GM12878 (cell line): ENCODE measurements around the gene IGFALS. TPM values are rescaled to one million over a fixed set of nuclear protein-coding genes. Genes with fewer than 3 reads are reported as not detected.

Experiments
- ATAC-seq: fragments of 200-7000 bp; cut with Tn5 transposase; 3 replicates; pipeline ENCODE4 v1.9.1; 2020; ENCODE audit warnings: mild to moderate bottlenecking, moderate library complexity
- BruUV-seq: library from RNA; stranded (reverse); fragments of 400-500 nt; replicated peaks from 2 replicates; lab custom pipeline; 2021; lab: Mats Ljungman, UMichigan
- CTCF ChIA-PET: fragments of 300-600 bp; sonication (Branson Sonifier 250); formaldehyde crosslinking; extraction: SDS; loops from one replicate; lab custom pipeline; 2021; ENCODE audit warnings: inconsistent platforms; lab: Yijun Ruan, JAX
- POLR2A ChIA-PET: fragments of 350-600 bp; formaldehyde crosslinking; extraction: SDS; loops from one replicate; lab custom pipeline; 2021; ENCODE audit warnings: inconsistent platforms; lab: Charles Lee
- RAD21 ChIA-PET: fragments of 300-600 bp; sonication (Branson Sonifier 250); formaldehyde crosslinking; loops from one replicate; lab custom pipeline; 2023; ENCODE audit warnings: antibody characterized with exemption; ENCODE audit not compliant: unreplicated experiment; lab: Charles Lee
- SMC1A ChIA-PET: fragments of 300-600 bp; sonication (Branson Sonifier 250); formaldehyde crosslinking; loops from one replicate; lab custom pipeline; 2023; ENCODE audit not compliant: unreplicated experiment, uncharacterized antibody; lab: Charles Lee
- DNase-seq: peaks from one replicate; pipeline ENCODE4 v3.0.0-alpha.2; 2011; ENCODE audit warnings: low read depth, low spot score
- FAIRE-seq: peaks from 3 replicates; lab custom pipeline; 2011; peaks lifted over from hg19 to GRCh38; lab: Jason Lieb, UNC
- H2AFZ ChIP-seq: 2 replicates; pipeline ENCODE4 v1.6.0; 2011; ENCODE audit warnings: low read depth, low read length, control low read depth; ENCODE audit not compliant: control insufficient read depth
- H3K27ac ChIP-seq: 2 replicates; pipeline ENCODE4 v1.5.1; 2011; ENCODE audit warnings: control low read depth; ENCODE audit not compliant: control insufficient read depth, insufficient read depth
- H3K27me3 ChIP-seq, 2 experiments: replicated peaks in 1 of 2; 2 replicates each; pipeline versions ENCODE4 v1.6.0 to v1.6.1; 2011; ENCODE audit warnings: low read length in 1 of 2; ENCODE audit not compliant: control insufficient read depth in 2 of 2, insufficient read depth in 2 of 2
- H3K36me3 ChIP-seq, 2 experiments: 2 replicates each; pipeline ENCODE4 v1.5.1; 2011; ENCODE audit warnings: low read length in 1 of 2; ENCODE audit not compliant: control insufficient read depth in 2 of 2, insufficient read depth in 2 of 2
- H3K4me1 ChIP-seq: 2 replicates; pipeline ENCODE4 v1.6.1; 2011; ENCODE audit warnings: mild to moderate bottlenecking, low read length, moderate library complexity, mixed read lengths; ENCODE audit not compliant: control insufficient read depth, insufficient read depth
- H3K4me2 ChIP-seq: 2 replicates; pipeline ENCODE4 v1.6.0; 2011; ENCODE audit warnings: control low read depth; ENCODE audit not compliant: control insufficient read depth, insufficient read depth
- H3K4me3 ChIP-seq: fragments of 200-600 bp; sonication (generic); 2 replicates; pipeline ENCODE4 v1.5.1; 2016
- H3K79me2 ChIP-seq: 2 replicates; pipeline ENCODE4 v1.6.0; 2011; ENCODE audit warnings: low read length; ENCODE audit not compliant: control insufficient read depth, insufficient read depth
- H3K9ac ChIP-seq: 2 replicates; pipeline ENCODE4 v1.8.0; 2011; ENCODE audit warnings: low read length, control low read depth, mixed read lengths; ENCODE audit not compliant: control insufficient read depth, insufficient read depth
- H3K9me3 ChIP-seq: replicated peaks from 3 replicates; pipeline ENCODE4 v1.5.1; 2011; ENCODE audit warnings: mild to moderate bottlenecking, low read length; ENCODE audit not compliant: control insufficient read depth, insufficient read depth
- H4K20me1 ChIP-seq: 2 replicates; pipeline ENCODE4 v1.6.0; 2011; ENCODE audit not compliant: control insufficient read depth, insufficient read depth
- EP300 ChIP-seq, 2 experiments: fragments of 150-350 bp in 1 of 2; IDR thresholded peaks; 2 replicates each; pipeline ENCODE4 v1.6.1; 2011 to 2012; ENCODE audit warnings: low read depth in 2 of 2, low read length in 2 of 2, borderline replicate concordance in 1 of 2, improper control_type of control experiment in 1 of 2, inconsistent platforms in 1 of 2; ENCODE audit not compliant: control insufficient read depth in 1 of 2
- ETV6 ChIP-seq, 2 experiments: fragments of 450-650 bp in 1 of 2; IDR thresholded peaks in 1 of 2; conservative IDR thresholded peaks in 1 of 2; 2 replicates each; pipeline ENCODE4 v1.6.1; 2014; ENCODE audit warnings: antibody characterized with exemption in 1 of 2, borderline replicate concordance in 1 of 2, low read depth in 1 of 2, mild to moderate bottlenecking in 1 of 2, moderate library complexity in 1 of 2
- HDAC2 ChIP-seq: fragments of 200-600 bp; sonication (generic); IDR thresholded peaks from 2 replicates; pipeline ENCODE4 v1.6.1; 2017
- HDGF ChIP-seq: fragments of 450-650 bp; IDR thresholded peaks from 2 replicates; pipeline ENCODE4 v1.6.1; 2016; ENCODE audit warnings: antibody characterized with exemption
- IKZF1 ChIP-seq: fragments of 450-650 bp; conservative IDR thresholded peaks from 2 replicates; pipeline ENCODE4 v1.6.1; 2017; ENCODE audit warnings: antibody characterized with exemption, mild to moderate bottlenecking
- KAT2A ChIP-seq: conservative IDR thresholded peaks from 2 replicates; pipeline ENCODE4 v1.6.1; 2011; ENCODE audit warnings: low read depth, low read length; ENCODE audit not compliant: control insufficient read depth
- KLF5 ChIP-seq: fragments of 450-650 bp; IDR thresholded peaks from 2 replicates; pipeline ENCODE4 v1.6.1; 2014; ENCODE audit warnings: mild to moderate bottlenecking; ENCODE audit not compliant: partially characterized antibody
- MYB ChIP-seq: fragments of 150-350 bp; IDR thresholded peaks from 2 replicates; pipeline ENCODE4 v1.6.1; 2014; ENCODE audit warnings: mild to moderate bottlenecking, low read depth, low read length, borderline replicate concordance
- RFX5 ChIP-seq: IDR thresholded peaks from 2 replicates; pipeline ENCODE4 v1.6.1; 2011; ENCODE audit warnings: low read depth, low read length, improper control_type of control experiment
- RUNX3 ChIP-seq: IDR thresholded peaks from 2 replicates; pipeline ENCODE4 v1.6.1; 2012; ENCODE audit warnings: low read length, inconsistent platforms
- SIX5 ChIP-seq: IDR thresholded peaks from 2 replicates; pipeline ENCODE4 v1.6.1; 2011; ENCODE audit warnings: mild to moderate bottlenecking, low read depth, low read length, moderate library complexity; ENCODE audit not compliant: severe bottlenecking
- SMAD1 ChIP-seq: fragments of 450-650 bp; IDR thresholded peaks from 2 replicates; pipeline ENCODE4 v1.6.1; 2018; ENCODE audit warnings: mild to moderate bottlenecking, low read depth; ENCODE audit not compliant: partially characterized antibody
- SUZ12 ChIP-seq: fragments of 200-600 bp; sonication (generic); IDR thresholded peaks from one replicate; pipeline ENCODE4 v1.6.1; 2018; ENCODE audit warnings: antibody characterized with exemption, mild to moderate bottlenecking; ENCODE audit not compliant: unreplicated experiment
- TARDBP ChIP-seq: IDR thresholded peaks from 2 replicates; pipeline ENCODE4 v1.6.1; 2016; ENCODE audit warnings: borderline replicate concordance
- ZBED1 ChIP-seq: IDR thresholded peaks from 2 replicates; pipeline ENCODE4 v1.6.1; 2016; ENCODE audit warnings: borderline replicate concordance
- ZNF207 ChIP-seq: fragments of 450-650 bp; IDR thresholded peaks from 2 replicates; pipeline ENCODE4 v1.6.1; 2014; ENCODE audit warnings: antibody characterized with exemption, mild to moderate bottlenecking, borderline replicate concordance
- ZNF384 ChIP-seq: IDR thresholded peaks from 2 replicates; pipeline ENCODE4 v1.6.1; 2012; ENCODE audit warnings: low read depth, mild to moderate bottlenecking, low read length, improper control_type of control experiment, borderline replicate concordance
- WGBS: methylation state at CpG from one replicate; pipeline ENCODE4 v1.1.6; 2016; ENCODE audit warnings: low lambda C conversion rate; ENCODE audit not compliant: insufficient replicate concordance, insufficient coverage; ENCODE audit errors: missing lambda C conversion rate; 5-methylcytosine and 5-hydroxymethylcytosine counted together
- in situ Hi-C: fragments of 300-500 bp; cut with MboI; formaldehyde crosslinking; loops from 9 replicates; pipeline ENCODE4 v1.14.3; 2018; ENCODE audit warnings: mixed read lengths
- intact Hi-C: fragments of 100-400 bp; cut with micrococcal nuclease; formaldehyde crosslinking; loops from one replicate; pipeline ENCODE4 v1.14.2; 2022; ENCODE audit not compliant: unreplicated experiment
- polyA plus RNA-seq, 11 experiments: library from polyadenylated mRNA; depleted of rRNA in 4 of 11; unstranded in 6 of 11; stranded (reverse) in 5 of 11; fragments of >200 nt; fragmentation: Nextera tagmentation in 4 of 11; fragmentation: Illumina TruSeq in 1 of 11; extraction: Ambion mirVana in 4 of 11; extraction: Trizol in 1 of 11; gene quantifications; 1 replicate in 1 of 11; 2 replicates in 10 of 11; pipeline versions ENCODE4 v1.2.1 to v1.2.3, GENCODE V29; 2011 to 2016; ENCODE audit warnings: inconsistent platforms in 2 of 11, missing spikeins in 2 of 11, low read depth in 1 of 11
- total RNA-seq, 4 experiments: library from RNA; depleted of rRNA in 3 of 4; stranded (reverse); fragments of >200 nt in 3 of 4; fragmentation: Illumina TruSeq in 1 of 4; extraction: Trizol in 1 of 4; gene quantifications; 2 replicates each; pipeline versions ENCODE4 v1.2.1 to v1.2.3, GENCODE V29; 2013 to 2021
- TF ChIP-seq, protein P1 (sequence below): fragments of 150-350 bp; IDR thresholded peaks from 2 replicates; pipeline ENCODE4 v1.6.1; 2016; ENCODE audit warnings: low read depth, low read length

The IGFALS gene
- total and polyA plus RNA-seq, 10 of the 15 experiments (the other 5 are each of a cell fraction or from before 2014, with no cell fraction given): 0.04 to 0.11 TPM; not detected in 8

GRCh38 chr16:1764971-1765370 is 28.5 kb downstream of the IGFALS start:
- ChIA-PET SMC1A (no interaction called here), POLR2A (no interaction called here), RAD21 (interaction anchor here (0.8 kb wide), 1 partner anchor 116 kb away, joined by 4 read pairs; no protein-coding TSS in a partner anchor), CTCF (interaction anchor here (1.2 kb wide), 1 partner anchor 59 kb away, joined by 4 read pairs; the partner anchor contains the start of gene MAPK8IP3)
- intact Hi-C loops (no loop called here), in situ Hi-C loops (no loop called here)
- Histone ChIP-seq H3K27me3 (no peaks in the 10 kb centered on the region), H3K9me3 (no peaks in the 10 kb centered on the region), H4K20me1 (no peaks in the 10 kb centered on the region), H3K79me2 (no peaks in the 10 kb centered on the region), H2AFZ (no peak overlapping the region), H3K9ac (no peak overlapping the region), H3K36me3 (peaks cover 0 to 30% of the 10 kb centered on the region in 2 experiments; a peak in 3 of 4 replicates), H3K27ac (no peak overlapping the region), H3K4me2 (no peak overlapping the region), H3K4me1 (no peaks in the 10 kb centered on the region), H3K4me3 (no peak overlapping the region)
- WGBS: 99% methylated on average over 21 of the region's 21 CpGs
- no TSS peak for BruUV-seq
- no peak for ATAC-seq
- DNase-seq: no peak
- FAIRE-seq: no peak
- TF ChIP-seq SMAD1: no peak
- TF ChIP-seq KAT2A: no peak
- TF ChIP-seq HDAC2: no peak
- no peak for TF ChIP-seq ETV6 (conservative IDR thresholded peaks at IDR 0.05 in 1 of 2, IDR thresholded peaks at IDR 0.05 in 1 of 2; ENCODE audit: borderline replicate concordance in 1 of 2, low read depth in 1 of 2)
- TF ChIP-seq MYB: no peak
- no peak for TF ChIP-seq EP300 (IDR thresholded peaks at IDR 0.05; ENCODE audit: borderline replicate concordance in 1 of 2, control insufficient read depth in 1 of 2, low read depth in 2 of 2, low read length in 2 of 2)
- no peak for TF ChIP-seq IKZF1
- no peak for TF ChIP-seq HDGF
- no peak for TF ChIP-seq ZBED1
- no peak for TF ChIP-seq KLF5
- TF ChIP-seq ZNF207: no peak
- no peak for TF ChIP-seq RUNX3
- TF ChIP-seq, protein P1, sequence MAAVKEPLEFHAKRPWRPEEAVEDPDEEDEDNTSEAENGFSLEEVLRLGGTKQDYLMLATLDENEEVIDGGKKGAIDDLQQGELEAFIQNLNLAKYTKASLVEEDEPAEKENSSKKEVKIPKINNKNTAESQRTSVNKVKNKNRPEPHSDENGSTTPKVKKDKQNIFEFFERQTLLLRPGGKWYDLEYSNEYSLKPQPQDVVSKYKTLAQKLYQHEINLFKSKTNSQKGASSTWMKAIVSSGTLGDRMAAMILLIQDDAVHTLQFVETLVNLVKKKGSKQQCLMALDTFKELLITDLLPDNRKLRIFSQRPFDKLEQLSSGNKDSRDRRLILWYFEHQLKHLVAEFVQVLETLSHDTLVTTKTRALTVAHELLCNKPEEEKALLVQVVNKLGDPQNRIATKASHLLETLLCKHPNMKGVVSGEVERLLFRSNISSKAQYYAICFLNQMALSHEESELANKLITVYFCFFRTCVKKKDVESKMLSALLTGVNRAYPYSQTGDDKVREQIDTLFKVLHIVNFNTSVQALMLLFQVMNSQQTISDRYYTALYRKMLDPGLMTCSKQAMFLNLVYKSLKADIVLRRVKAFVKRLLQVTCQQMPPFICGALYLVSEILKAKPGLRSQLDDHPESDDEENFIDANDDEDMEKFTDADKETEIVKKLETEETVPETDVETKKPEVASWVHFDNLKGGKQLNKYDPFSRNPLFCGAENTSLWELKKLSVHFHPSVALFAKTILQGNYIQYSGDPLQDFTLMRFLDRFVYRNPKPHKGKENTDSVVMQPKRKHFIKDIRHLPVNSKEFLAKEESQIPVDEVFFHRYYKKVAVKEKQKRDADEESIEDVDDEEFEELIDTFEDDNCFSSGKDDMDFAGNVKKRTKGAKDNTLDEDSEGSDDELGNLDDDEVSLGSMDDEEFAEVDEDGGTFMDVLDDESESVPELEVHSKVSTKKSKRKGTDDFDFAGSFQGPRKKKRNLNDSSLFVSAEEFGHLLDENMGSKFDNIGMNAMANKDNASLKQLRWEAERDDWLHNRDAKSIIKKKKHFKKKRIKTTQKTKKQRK: no peak
- no peak for TF ChIP-seq RFX5
- TF ChIP-seq ZNF384: no peak
- TF ChIP-seq SUZ12: no peak
- TF ChIP-seq SIX5: no peak
- TF ChIP-seq TARDBP: no peak
